ENCODE results near the gene HIRA. TPM values are rescaled to one million over a fixed set of nuclear protein-coding genes. Genes with fewer than 3 reads are reported as not detected.

HIRA gene
- polyA plus RNA-seq, 3 donors: 1.8 to 20.7 (median 2.6) TPM

- Mint-ChIP-seq H3K36me3 (peaks cover 0 to 3% of the 10 kb centered on the region in 2 donors), H3K4me3 (no peak overlapping the region), H3K27ac (no peak overlapping the region), H3K4me1 (peaks cover 24% of the 10 kb centered on the region), H3K9me3 (peaks cover 0 to 5% (median 0%) of the 10 kb centered on the region in 7 donors), H3K27me3 (ENCODE audit: low read depth in 3 of 3) (peaks cover 19 to 36% (median 23%) of the 10 kb centered on the region in 3 donors)
- Histone ChIP-seq H3K9ac (ENCODE audit: insufficient read depth, low read length, poor library complexity, severe bottlenecking) (no peak overlapping the region), H2AFZ (ENCODE audit: insufficient read depth, low read depth, low read length, poor library complexity, severe bottlenecking) (no peak overlapping the region), H3K27ac (ENCODE audit: low read depth in 1 of 2, low read length in 2 of 2) (no peak overlapping the region), H3K36me3 (replicated peaks in 1 of 2; ENCODE audit: control insufficient read depth in 1 of 2, insufficient read depth in 2 of 2, low read length in 2 of 2) (no peaks in the 10 kb centered on the region), H3K9me3 (replicated peaks in 1 of 2; ENCODE audit: control insufficient read depth in 1 of 2, insufficient read depth in 1 of 2, low read length in 2 of 2) (no peaks in the 10 kb centered on the region), H3K27me3 (ENCODE audit: control insufficient read depth in 2 of 2, insufficient read depth in 2 of 2, low read length in 2 of 2) (peaks cover 18 to 22% of the 10 kb centered on the region in 2 donors), H4K20me1 (ENCODE audit: insufficient read depth, low read length) (no peaks in the 10 kb centered on the region), H3K4me3 (replicated peaks in 1 of 3; ENCODE audit: low read depth in 2 of 3, low read length in 3 of 3) (no peak overlapping the region), H3K4me1 (ENCODE audit: control insufficient read depth in 1 of 2, insufficient read depth in 2 of 2, low read length in 2 of 2) (peaks cover 18 to 19% of the 10 kb centered on the region in 2 donors), H3K4me2 (replicated peaks; ENCODE audit: extremely low read depth, low read length, poor library complexity, severe bottlenecking) (no peak overlapping the region), H3K79me2 (ENCODE audit: insufficient read depth, low read length) (no peaks in the 10 kb centered on the region)
- DNase-seq: no peak
- intact Hi-C loops (cut with micrococcal nuclease): no loop called here
- WGBS (ENCODE audit: insufficient coverage): 76% methylated on average over 2 of the region's 4 CpGs
- TF ChIP-seq, protein P1, sequence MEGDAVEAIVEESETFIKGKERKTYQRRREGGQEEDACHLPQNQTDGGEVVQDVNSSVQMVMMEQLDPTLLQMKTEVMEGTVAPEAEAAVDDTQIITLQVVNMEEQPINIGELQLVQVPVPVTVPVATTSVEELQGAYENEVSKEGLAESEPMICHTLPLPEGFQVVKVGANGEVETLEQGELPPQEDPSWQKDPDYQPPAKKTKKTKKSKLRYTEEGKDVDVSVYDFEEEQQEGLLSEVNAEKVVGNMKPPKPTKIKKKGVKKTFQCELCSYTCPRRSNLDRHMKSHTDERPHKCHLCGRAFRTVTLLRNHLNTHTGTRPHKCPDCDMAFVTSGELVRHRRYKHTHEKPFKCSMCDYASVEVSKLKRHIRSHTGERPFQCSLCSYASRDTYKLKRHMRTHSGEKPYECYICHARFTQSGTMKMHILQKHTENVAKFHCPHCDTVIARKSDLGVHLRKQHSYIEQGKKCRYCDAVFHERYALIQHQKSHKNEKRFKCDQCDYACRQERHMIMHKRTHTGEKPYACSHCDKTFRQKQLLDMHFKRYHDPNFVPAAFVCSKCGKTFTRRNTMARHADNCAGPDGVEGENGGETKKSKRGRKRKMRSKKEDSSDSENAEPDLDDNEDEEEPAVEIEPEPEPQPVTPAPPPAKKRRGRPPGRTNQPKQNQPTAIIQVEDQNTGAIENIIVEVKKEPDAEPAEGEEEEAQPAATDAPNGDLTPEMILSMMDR (IDR thresholded peaks at IDR 0.05): no peak
Observed at GRCh38 chr22:19287889-19288288, 143.6 kb downstream of the HIRA start.

DNA sequence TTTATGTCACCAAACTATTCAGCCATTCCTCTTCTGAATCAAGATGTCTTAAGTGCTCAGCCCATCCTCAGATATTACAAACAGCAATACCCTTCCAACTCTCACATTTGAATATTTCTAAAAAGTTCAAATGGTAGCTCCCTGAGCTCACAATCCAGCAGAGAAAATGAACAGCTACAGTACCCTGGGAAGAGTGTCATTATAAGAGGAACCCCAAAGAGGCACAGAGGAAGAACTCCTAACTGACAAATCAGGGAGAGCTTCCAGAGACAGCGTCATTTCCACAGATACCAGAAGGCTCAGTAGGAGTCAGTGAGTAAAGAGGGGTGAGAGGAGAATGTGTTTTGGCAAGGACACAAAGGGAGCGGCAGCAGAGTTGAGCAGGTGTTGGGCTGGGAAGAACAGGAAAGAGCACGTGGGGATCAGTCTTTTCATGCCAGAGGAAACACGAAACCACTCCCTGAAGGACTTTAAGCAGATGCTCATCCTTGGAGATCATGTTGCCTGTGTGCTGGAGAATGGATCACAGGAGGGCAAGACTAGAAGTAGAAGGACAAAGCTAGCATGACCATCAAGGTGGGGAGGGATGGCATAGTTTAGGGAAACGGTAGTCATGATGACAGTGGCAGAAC lies 144.3 kb downstream of the HIRA start:
- no peak for DNase-seq
- Histone ChIP-seq H3K79me2 (ENCODE audit: insufficient read depth, low read length) (no peaks in the 10 kb centered on the region), H3K27me3 (ENCODE audit: control insufficient read depth in 2 of 2, insufficient read depth in 2 of 2, low read length in 2 of 2) (peaks cover 18 to 22% of the 10 kb centered on the region in 2 donors), H3K9me3 (replicated peaks in 1 of 2; ENCODE audit: control insufficient read depth in 1 of 2, insufficient read depth in 1 of 2, low read length in 2 of 2) (no peaks in the 10 kb centered on the region), H3K27ac (ENCODE audit: low read depth in 1 of 2, low read length in 2 of 2) (no peak overlapping the region), H4K20me1 (ENCODE audit: insufficient read depth, low read length) (no peaks in the 10 kb centered on the region), H3K4me1 (ENCODE audit: control insufficient read depth in 1 of 2, insufficient read depth in 2 of 2, low read length in 2 of 2) (peaks cover 11 to 13% of the 10 kb centered on the region in 2 donors), H3K36me3 (replicated peaks in 1 of 2; ENCODE audit: control insufficient read depth in 1 of 2, insufficient read depth in 2 of 2, low read length in 2 of 2) (no peaks in the 10 kb centered on the region), H3K4me2 (replicated peaks; ENCODE audit: extremely low read depth, low read length, poor library complexity, severe bottlenecking) (no peak overlapping the region), H2AFZ (ENCODE audit: insufficient read depth, low read depth, low read length, poor library complexity, severe bottlenecking) (no peak overlapping the region), H3K4me3 (replicated peaks in 1 of 3; ENCODE audit: low read depth in 2 of 3, low read length in 3 of 3) (no peak overlapping the region), H3K9ac (ENCODE audit: insufficient read depth, low read length, poor library complexity, severe bottlenecking) (no peak overlapping the region)
- Mint-ChIP-seq H3K4me3 (no peak overlapping the region), H3K4me1 (peaks cover 17% of the 10 kb centered on the region), H3K27me3 (ENCODE audit: low read depth in 3 of 3) (peaks cover 19 to 36% (median 23%) of the 10 kb centered on the region in 3 donors), H3K36me3 (peaks cover 0 to 3% of the 10 kb centered on the region in 2 donors), H3K27ac (peak overlapping the region in 1 of 7 donors; percentile 81), H3K9me3 (peaks cover 0 to 5% (median 0%) of the 10 kb centered on the region in 7 donors)
- intact Hi-C loops (cut with micrococcal nuclease): no loop called here
- TF ChIP-seq, protein P1 (IDR thresholded peaks at IDR 0.05): no peak
- WGBS (ENCODE audit: insufficient coverage): 86% methylated on average over 5 of the region's 5 CpGs
